Heart left ventricle (tissue), 13 donors: ENCODE measurements around the gene DIO2.

Source experiments
- CTCF ChIP-seq, 12 donors: fragments of 200-600 bp; sonication (generic) in 4 of 12; IDR thresholded peaks; one replicate each; pipeline versions ENCODE4 v1.5.0 to v1.8.0; 2018 to 2022; ENCODE audit warnings: antibody characterized with exemption in 12 of 12, mild to moderate bottlenecking in 5 of 12
- POLR2A ChIP-seq, 2 donors: fragments of 450-650 bp; IDR thresholded peaks; one replicate each; pipeline ENCODE4 v1.6.1; 2017; ENCODE audit warnings: antibody characterized with exemption in 2 of 2, mild to moderate bottlenecking in 2 of 2, moderate library complexity in 2 of 2
- donor health status: ischemic (EF 13 %, LVEDD 7.1; RV severe dilation, severe dysfunction).
- donor health status: DM: no; HTN: yes; CAD: no.
- donor health status: DM: no; HTN: no; CAD: no.
- donor health status: ischemic (EF 25% LVEDD 6.9; RV normal size, moderate dysfunction).
- donor health status: ischemic (EF 25% LVEDD 5.7; RV mildly dilated, moderate dysfunction).
- donor health status: ischemic (EF 35%, LVEDD 5.7; RV mildly dilated, moderate dysfunction).
- donor health status: nonischemic (EF 11% LVEDD 7.7; RV severe dilation, severe dysfunction).
- donor health status: DM: yes; HTN: yes; CAD: no.
- donor health status: PGD.
- donor health status: ischemic (EF 29% LVEDD 5.4; RV normal size, mild dysfunction).
- donor health status: nonischemic (EF 23%, LVEDD 6.1; RV moderate dilation, normal function).

- TF ChIP-seq CTCF (IDR thresholded peaks at IDR 0.05) (no peak), POLR2A (IDR thresholded peaks at IDR 0.05) (no peak)
Measured at GRCh38 chr14:80260645-80261044, 49.3 kb upstream of the DIO2 start.
